Esophagus squamous epithelium (tissue), 4 donors: ENCODE data around the gene ZNHIT2.

Experiments
- POLR2A ChIP-seq, 4 donors: fragments of 450-650 bp; IDR thresholded peaks; one replicate each; pipeline ENCODE4 v1.6.1; 2017; ENCODE audit warnings: antibody characterized with exemption in 4 of 4, mild to moderate bottlenecking in 4 of 4, moderate library complexity in 3 of 4
- TF ChIP-seq, protein P1 (sequence below), 6 experiments: fragments of 450-650 bp in 4 of 6; fragments of 200-600 bp in 2 of 6; sonication (generic) in 2 of 6; IDR thresholded peaks; one replicate each; pipeline ENCODE4 v1.5.1; 2016 to 2019; ENCODE audit warnings: antibody characterized with exemption in 6 of 6, mild to moderate bottlenecking in 4 of 6, moderate library complexity in 4 of 6

DNA sequence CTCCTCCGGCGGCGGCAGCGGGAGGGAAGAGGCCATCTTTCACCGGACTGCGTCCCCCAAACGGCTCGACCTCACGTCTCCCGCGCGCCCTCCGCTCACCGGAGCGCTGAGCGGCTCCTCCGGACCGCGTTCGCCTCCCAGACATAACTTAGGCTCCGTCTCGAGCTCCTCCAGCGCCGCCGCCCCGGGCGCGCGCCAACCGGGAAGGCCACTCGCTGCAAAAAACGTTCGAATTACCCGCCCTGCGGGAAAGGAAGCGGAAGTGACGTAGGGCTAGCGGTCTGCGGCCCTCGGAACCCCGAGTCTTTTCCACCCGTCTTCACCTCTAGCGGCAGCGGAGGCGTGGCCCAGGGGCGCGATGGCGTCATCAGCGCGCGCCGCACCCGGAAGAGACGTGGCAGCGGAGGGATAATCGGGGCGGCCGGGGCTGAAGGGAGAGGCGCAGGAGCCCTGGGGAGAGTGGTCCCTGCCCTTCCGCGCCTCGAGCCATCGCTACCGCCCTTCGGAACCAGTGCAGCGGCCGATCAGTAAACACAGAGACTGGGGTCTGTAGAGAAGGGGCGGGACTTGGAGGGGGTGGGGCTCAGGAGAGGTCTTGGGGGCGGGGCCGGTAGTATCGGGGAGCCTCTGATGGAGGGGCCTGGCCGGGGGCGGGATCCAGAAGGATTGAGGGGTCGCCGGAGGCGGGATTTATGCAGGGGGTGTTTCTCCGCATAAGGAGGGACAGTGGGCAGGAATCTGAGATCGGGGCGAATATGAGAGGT lies 33.5 kb downstream of the ZNHIT2 start, which contains the start of the genes CDCA5 and ZFPL1:
- TF ChIP-seq, protein P1, sequence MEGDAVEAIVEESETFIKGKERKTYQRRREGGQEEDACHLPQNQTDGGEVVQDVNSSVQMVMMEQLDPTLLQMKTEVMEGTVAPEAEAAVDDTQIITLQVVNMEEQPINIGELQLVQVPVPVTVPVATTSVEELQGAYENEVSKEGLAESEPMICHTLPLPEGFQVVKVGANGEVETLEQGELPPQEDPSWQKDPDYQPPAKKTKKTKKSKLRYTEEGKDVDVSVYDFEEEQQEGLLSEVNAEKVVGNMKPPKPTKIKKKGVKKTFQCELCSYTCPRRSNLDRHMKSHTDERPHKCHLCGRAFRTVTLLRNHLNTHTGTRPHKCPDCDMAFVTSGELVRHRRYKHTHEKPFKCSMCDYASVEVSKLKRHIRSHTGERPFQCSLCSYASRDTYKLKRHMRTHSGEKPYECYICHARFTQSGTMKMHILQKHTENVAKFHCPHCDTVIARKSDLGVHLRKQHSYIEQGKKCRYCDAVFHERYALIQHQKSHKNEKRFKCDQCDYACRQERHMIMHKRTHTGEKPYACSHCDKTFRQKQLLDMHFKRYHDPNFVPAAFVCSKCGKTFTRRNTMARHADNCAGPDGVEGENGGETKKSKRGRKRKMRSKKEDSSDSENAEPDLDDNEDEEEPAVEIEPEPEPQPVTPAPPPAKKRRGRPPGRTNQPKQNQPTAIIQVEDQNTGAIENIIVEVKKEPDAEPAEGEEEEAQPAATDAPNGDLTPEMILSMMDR (IDR thresholded peaks at IDR 0.05): peak in 4 of 6 experiments; percentile 7 to 50 (median 14)
- TF ChIP-seq POLR2A (IDR thresholded peaks at IDR 0.05): peak in 2 of 4 donors; percentile 65 to 66
